Testis (tissue), 2 donors: ENCODE data around the gene PAF1.

Experiments
- POLR2A ChIP-seq: fragments of 450-650 bp; IDR thresholded peaks from one replicate; pipeline ENCODE4 v1.6.1; 2017; ENCODE audit warnings: antibody characterized with exemption, mild to moderate bottlenecking, moderate library complexity
- TF ChIP-seq, protein P1 (sequence below), 3 experiments: fragments of 450-650 bp in 2 of 3; fragments of 200-600 bp in 1 of 3; sonication (generic) in 1 of 3; IDR thresholded peaks; one replicate each; pipeline ENCODE4 v1.5.1; 2016 to 2019; ENCODE audit warnings: antibody characterized with exemption in 3 of 3, mild to moderate bottlenecking in 2 of 3, moderate library complexity in 1 of 3

DNA sequence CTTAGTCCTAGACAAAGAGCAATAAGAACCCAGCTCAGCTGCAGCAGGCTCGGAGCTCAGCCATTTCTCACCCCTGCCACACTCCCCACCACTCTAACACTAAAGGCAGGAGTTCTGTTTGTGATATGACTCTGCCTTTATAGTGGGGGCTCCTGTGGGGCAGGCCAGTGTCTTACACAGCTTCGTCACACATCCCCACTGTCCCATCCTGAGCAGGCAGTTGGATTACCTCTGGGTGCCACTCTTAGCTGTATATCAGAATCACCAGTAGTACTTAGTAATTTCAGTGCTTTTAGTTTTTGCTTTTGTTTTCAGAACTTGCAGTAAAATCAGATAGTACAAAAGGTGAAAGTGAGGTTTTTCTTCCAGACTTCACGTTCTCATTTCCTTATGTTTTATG is 31.9 kb downstream of the PAF1 start:
- TF ChIP-seq, protein P1, sequence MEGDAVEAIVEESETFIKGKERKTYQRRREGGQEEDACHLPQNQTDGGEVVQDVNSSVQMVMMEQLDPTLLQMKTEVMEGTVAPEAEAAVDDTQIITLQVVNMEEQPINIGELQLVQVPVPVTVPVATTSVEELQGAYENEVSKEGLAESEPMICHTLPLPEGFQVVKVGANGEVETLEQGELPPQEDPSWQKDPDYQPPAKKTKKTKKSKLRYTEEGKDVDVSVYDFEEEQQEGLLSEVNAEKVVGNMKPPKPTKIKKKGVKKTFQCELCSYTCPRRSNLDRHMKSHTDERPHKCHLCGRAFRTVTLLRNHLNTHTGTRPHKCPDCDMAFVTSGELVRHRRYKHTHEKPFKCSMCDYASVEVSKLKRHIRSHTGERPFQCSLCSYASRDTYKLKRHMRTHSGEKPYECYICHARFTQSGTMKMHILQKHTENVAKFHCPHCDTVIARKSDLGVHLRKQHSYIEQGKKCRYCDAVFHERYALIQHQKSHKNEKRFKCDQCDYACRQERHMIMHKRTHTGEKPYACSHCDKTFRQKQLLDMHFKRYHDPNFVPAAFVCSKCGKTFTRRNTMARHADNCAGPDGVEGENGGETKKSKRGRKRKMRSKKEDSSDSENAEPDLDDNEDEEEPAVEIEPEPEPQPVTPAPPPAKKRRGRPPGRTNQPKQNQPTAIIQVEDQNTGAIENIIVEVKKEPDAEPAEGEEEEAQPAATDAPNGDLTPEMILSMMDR (IDR thresholded peaks at IDR 0.05), result no peak
- TF ChIP-seq POLR2A, result no peak
